Measurements from ENCODE around the gene DENND1C. TPM values are rescaled to one million over a fixed set of nuclear protein-coding genes. Genes with fewer than 3 reads are reported as not detected.

Gene DENND1C
- total and polyA plus RNA-seq, 2 of the 8 experiments (the other 6 are each of a cell fraction or from before 2014, with no cell fraction given): 3.6 to 4.0 TPM

GRCh38 chr19:6450166-6450565, 31.4 kb downstream of the DENND1C start:
- Histone ChIP-seq H2BK5ac (ENCODE audit: low read depth, low read length) (no peak overlapping the region), H3K4me2 (ENCODE audit: insufficient read depth in 1 of 2, low read depth in 2 of 2, low read length in 2 of 2) (no peak overlapping the region), H4K5ac (ENCODE audit: insufficient read length, low read depth, low read length) (no peak overlapping the region), H4K20me1 (replicated peaks in 1 of 2; ENCODE audit: control insufficient read depth in 1 of 2, insufficient read depth in 2 of 2, low read length in 2 of 2) (no peaks in the 10 kb centered on the region), H2BK120ac (replicated peaks; ENCODE audit: low read depth, low read length) (no peak overlapping the region), H3K9ac (replicated peaks in 1 of 4; ENCODE audit: extremely low read depth in 1 of 4, low read depth in 3 of 4, low read length in 3 of 4) (no peak overlapping the region), H3K27ac (ENCODE audit: low read depth, low read length) (no peak overlapping the region), H2AFZ (ENCODE audit: low read length) (no peak overlapping the region), H2BK15ac (ENCODE audit: low read length) (no peak overlapping the region), H2AK5ac (ENCODE audit: low read depth, low read length) (no peak overlapping the region), H3K4ac (replicated peaks; ENCODE audit: insufficient read length, low read depth, low read length) (no peak overlapping the region), H3K18ac (ENCODE audit: extremely low read depth, low read length) (no peak overlapping the region), H3K4me1 (replicated peaks in 1 of 4; ENCODE audit: control insufficient read depth in 3 of 4, insufficient read depth in 4 of 4, low read length in 3 of 4) (no peaks in the 10 kb centered on the region), H3K4me3 (ENCODE audit: extremely low read depth in 1 of 4, insufficient read depth in 2 of 4, low read depth in 3 of 4, low read length in 4 of 4) (no peak overlapping the region), H3K23ac (ENCODE audit: insufficient read length) (no peak overlapping the region), H4K91ac (replicated peaks; ENCODE audit: insufficient read length, low read length) (no peak overlapping the region), H3K56ac (replicated peaks; ENCODE audit: insufficient read length, low read depth, low read length) (no peak overlapping the region), H3K9me3 (ENCODE audit: insufficient read depth in 2 of 2, low read depth in 1 of 2, low read length in 1 of 2) (peaks cover 0 to 8% of the 10 kb centered on the region in 2 experiments; a peak in 1 of 4 replicates), H3K79me2 (ENCODE audit: control insufficient read depth in 1 of 2, insufficient read depth in 2 of 2, low read length in 2 of 2) (no peaks in the 10 kb centered on the region), H3K23me2 (ENCODE audit: low read depth, low read length) (no peaks in the 10 kb centered on the region), H2BK20ac (ENCODE audit: low read length) (no peak overlapping the region), H2BK12ac (ENCODE audit: low read depth, low read length) (no peak overlapping the region), H3K14ac (ENCODE audit: insufficient read length) (no peak overlapping the region), H3K36me3 (ENCODE audit: control insufficient read depth in 2 of 4, insufficient read depth in 4 of 4, low read length in 3 of 4) (peaks cover 5 to 24% (median 9%) of the 10 kb centered on the region in 4 experiments; a peak in 6 of 8 replicates), H3K27me3 (replicated peaks in 1 of 4; ENCODE audit: control insufficient read depth in 3 of 4, extremely low read depth in 1 of 4, insufficient read depth in 3 of 4, low read length in 3 of 4) (no peaks in the 10 kb centered on the region), H3K79me1 (ENCODE audit: low read depth, low read length) (no peaks in the 10 kb centered on the region), H4K8ac (ENCODE audit: extremely low read depth, insufficient read depth, low read length) (no peak overlapping the region)
- DNase-seq (ENCODE audit: low read depth in 1 of 2, low spot score in 2 of 2): no peak
- 96% methylated on average over 5 of the region's 5 CpGs; no CpG with 5 or more reads in 1 of the 2 experiments for WGBS, 2 experiments (ENCODE audit: extremely low coverage in 1 of 2, insufficient coverage in 1 of 2, insufficient read length in 1 of 2, insufficient replicate concordance in 2 of 2, low coverage in 1 of 2, low lambda C conversion rate in 2 of 2, missing lambda C conversion rate in 1 of 2)
- CTCF ChIA-PET (ENCODE audit: partially characterized antibody): interaction anchor here (0.7 to 1.5 kb wide), 2 partner anchors 12 to 15 kb away, joined by 3 read pairs; no protein-coding TSS in a partner anchor
- POLR2A ChIA-PET (ENCODE audit: partially characterized antibody): no interaction called here
- no peak for FAIRE-seq
- TF ChIP-seq EZH2 (IDR thresholded peaks at IDR 0.05; ENCODE audit: low read depth, low read length, severe bottlenecking) (no peak), TBP (IDR thresholded peaks at IDR 0.05; ENCODE audit: low read depth, low read length) (no peak), CHD1 (IDR thresholded peaks at IDR 0.05; ENCODE audit: low read depth, low read length) (no peak)
